Measurements from ENCODE around the gene KEAP1.

The KEAP1 gene

DNA sequence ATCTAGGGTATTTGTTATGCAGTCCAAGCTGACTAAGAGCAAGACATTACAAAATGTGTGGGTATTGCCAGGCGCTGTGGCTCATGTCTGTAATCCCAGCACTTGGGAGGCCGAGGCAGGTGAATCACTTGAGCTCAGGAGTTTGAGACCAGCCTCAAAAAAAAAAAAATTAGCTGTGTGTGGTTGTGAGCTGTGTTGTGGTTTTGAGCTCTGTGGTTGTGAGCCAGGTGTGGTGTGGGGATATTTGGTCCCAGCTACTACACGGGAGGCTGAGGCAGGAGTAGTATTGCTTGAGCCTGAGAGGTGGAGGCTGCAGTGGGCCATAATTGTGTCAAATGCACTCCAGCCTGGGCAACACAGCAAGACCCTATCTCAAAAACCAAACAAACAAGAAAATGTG is 5.6 kb upstream of the KEAP1 start:
- Histone ChIP-seq H3K27me3 (ENCODE audit: low read length) (no peaks in the 10 kb centered on the region), H3K9me2 (replicated peaks; ENCODE audit: insufficient read depth, low read length) (no peaks in the 10 kb centered on the region), H3K9ac (ENCODE audit: low read length) (no peak overlapping the region), H3K4me2 (ENCODE audit: low read depth, low read length, poor library complexity, severe bottlenecking) (no peak overlapping the region), H3K79me2 (ENCODE audit: insufficient read depth, low read length) (no peaks in the 10 kb centered on the region), H3K4me3 (ENCODE audit: insufficient read depth, low read length, poor library complexity, severe bottlenecking) (no peak overlapping the region), H4K20me1 (ENCODE audit: low read depth, low read length) (no peaks in the 10 kb centered on the region), H3K36me3 (ENCODE audit: low read length) (no peaks in the 10 kb centered on the region), H3F3A (ENCODE audit: insufficient read depth) (peaks cover 13% of the 10 kb centered on the region), H2AFZ (ENCODE audit: low read depth, low read length, severe bottlenecking) (no peak overlapping the region), H3K27ac (ENCODE audit: low read depth, low read length) (no peak overlapping the region), H3K9me3 (ENCODE audit: insufficient read depth, low read length) (no peaks in the 10 kb centered on the region)
- TF ChIP-seq, protein P1, sequence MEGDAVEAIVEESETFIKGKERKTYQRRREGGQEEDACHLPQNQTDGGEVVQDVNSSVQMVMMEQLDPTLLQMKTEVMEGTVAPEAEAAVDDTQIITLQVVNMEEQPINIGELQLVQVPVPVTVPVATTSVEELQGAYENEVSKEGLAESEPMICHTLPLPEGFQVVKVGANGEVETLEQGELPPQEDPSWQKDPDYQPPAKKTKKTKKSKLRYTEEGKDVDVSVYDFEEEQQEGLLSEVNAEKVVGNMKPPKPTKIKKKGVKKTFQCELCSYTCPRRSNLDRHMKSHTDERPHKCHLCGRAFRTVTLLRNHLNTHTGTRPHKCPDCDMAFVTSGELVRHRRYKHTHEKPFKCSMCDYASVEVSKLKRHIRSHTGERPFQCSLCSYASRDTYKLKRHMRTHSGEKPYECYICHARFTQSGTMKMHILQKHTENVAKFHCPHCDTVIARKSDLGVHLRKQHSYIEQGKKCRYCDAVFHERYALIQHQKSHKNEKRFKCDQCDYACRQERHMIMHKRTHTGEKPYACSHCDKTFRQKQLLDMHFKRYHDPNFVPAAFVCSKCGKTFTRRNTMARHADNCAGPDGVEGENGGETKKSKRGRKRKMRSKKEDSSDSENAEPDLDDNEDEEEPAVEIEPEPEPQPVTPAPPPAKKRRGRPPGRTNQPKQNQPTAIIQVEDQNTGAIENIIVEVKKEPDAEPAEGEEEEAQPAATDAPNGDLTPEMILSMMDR (IDR thresholded peaks at IDR 0.05; ENCODE audit: insufficient read depth, low read length, poor library complexity, severe bottlenecking) = no peak
- no peak for TF ChIP-seq EZH2phosphoT487 (conservative IDR thresholded peaks at IDR 0.05; ENCODE audit: low read length)

GRCh38 chr19:10508036-10508435 is 4.9 kb upstream of the KEAP1 start:
- no peak overlapping the region for H3K4me3 ChIP-seq (ENCODE audit: insufficient read depth, low read length, poor library complexity, severe bottlenecking)
- no peak overlapping the region for H2AFZ ChIP-seq (ENCODE audit: low read depth, low read length, severe bottlenecking)
- no peaks in the 10 kb centered on the region for H3K9me3 ChIP-seq (ENCODE audit: insufficient read depth, low read length)
- H3K9me2 ChIP-seq (replicated peaks; ENCODE audit: insufficient read depth, low read length) = no peaks in the 10 kb centered on the region
- no peak overlapping the region for H3K27ac ChIP-seq (ENCODE audit: low read depth, low read length)
- H3K4me2 ChIP-seq (ENCODE audit: low read depth, low read length, poor library complexity, severe bottlenecking) = no peak overlapping the region
- H3K27me3 ChIP-seq (ENCODE audit: low read length) = no peaks in the 10 kb centered on the region
- H3K9ac ChIP-seq (ENCODE audit: low read length) = no peak overlapping the region
- no peaks in the 10 kb centered on the region for H4K20me1 ChIP-seq (ENCODE audit: low read depth, low read length)
- H3K79me2 ChIP-seq (ENCODE audit: insufficient read depth, low read length) = no peaks in the 10 kb centered on the region
- peaks cover 16% of the 10 kb centered on the region for H3F3A ChIP-seq (ENCODE audit: insufficient read depth)
- no peaks in the 10 kb centered on the region for H3K36me3 ChIP-seq (ENCODE audit: low read length)
- TF ChIP-seq, protein P1 (IDR thresholded peaks at IDR 0.05; ENCODE audit: insufficient read depth, low read length, poor library complexity, severe bottlenecking) = no peak
- no peak for TF ChIP-seq EZH2phosphoT487 (conservative IDR thresholded peaks at IDR 0.05; ENCODE audit: low read length)

- Histone ChIP-seq H3K9ac (ENCODE audit: low read length) (no peak overlapping the region), H3K4me2 (ENCODE audit: low read depth, low read length, poor library complexity, severe bottlenecking) (no peak overlapping the region), H3K27me3 (ENCODE audit: low read length) (no peaks in the 10 kb centered on the region), H2AFZ (ENCODE audit: low read depth, low read length, severe bottlenecking) (no peak overlapping the region), H3K27ac (ENCODE audit: low read depth, low read length) (no peak overlapping the region), H3K9me3 (ENCODE audit: insufficient read depth, low read length) (no peaks in the 10 kb centered on the region), H3K36me3 (ENCODE audit: low read length) (no peaks in the 10 kb centered on the region), H3F3A (ENCODE audit: insufficient read depth) (peaks cover 16% of the 10 kb centered on the region), H3K4me3 (ENCODE audit: insufficient read depth, low read length, poor library complexity, severe bottlenecking) (no peak overlapping the region), H3K9me2 (replicated peaks; ENCODE audit: insufficient read depth, low read length) (no peaks in the 10 kb centered on the region), H3K79me2 (ENCODE audit: insufficient read depth, low read length) (peaks cover 17% of the 10 kb centered on the region), H4K20me1 (ENCODE audit: low read depth, low read length) (no peaks in the 10 kb centered on the region)
- no peak for TF ChIP-seq EZH2phosphoT487 (conservative IDR thresholded peaks at IDR 0.05; ENCODE audit: low read length)
- TF ChIP-seq, protein P1 (IDR thresholded peaks at IDR 0.05; ENCODE audit: insufficient read depth, low read length, poor library complexity, severe bottlenecking) = peak; percentile 55
These were observed 2.5 kb upstream of the KEAP1 start for GRCh38 chr19:10505583-10506229.
